Measurements from ENCODE around the gene GSTM4. TPM values are rescaled to one million over a fixed set of nuclear protein-coding genes. Genes with fewer than 3 reads are reported as not detected.

Gene GSTM4
- total and polyA plus RNA-seq, 9 of the 15 experiments (the other 6 are each of a cell fraction or from before 2014, with no cell fraction given) = 18.8 to 53.4 (median 38.8) TPM

- 0 out of 2 replicates have a peak, but pooled peaks have one; percentile 5 for TF ChIP-seq HDAC8 (tag; IDR thresholded peaks at IDR 0.05)
- peak; percentile 79; the same call in 1 of the 2 replicates for TF ChIP-seq THAP7 (CRISPR knock-in tag; IDR thresholded peaks at IDR 0.05)
- TF ChIP-seq EP400 (IDR thresholded peaks at IDR 0.05) = peak; percentile 99
- peak in 1 of 2 experiments; percentile 86; a peak in 2 of 4 replicates for TF ChIP-seq FOXA3 (CRISPR knock-in tag; conservative IDR thresholded peaks at IDR 0.05 in 1 of 2, IDR thresholded peaks at IDR 0.05 in 1 of 2)
- no peak for TF ChIP-seq ZBTB1 (CRISPR knock-in tag; IDR thresholded peaks at IDR 0.05; ENCODE audit: borderline replicate concordance, low read depth)
- no peak for TF ChIP-seq ZNF224 (CRISPR knock-in tag; IDR thresholded peaks at IDR 0.05)
- no peak for TF ChIP-seq SNRNP70 (optimal IDR thresholded peaks at IDR 0.05; ENCODE audit: low read depth, low read length)
- no peak for TF ChIP-seq ZNF311 (CRISPR knock-in tag; IDR thresholded peaks at IDR 0.05)
- TF ChIP-seq POLR2AphosphoS5 (IDR thresholded peaks at IDR 0.05; ENCODE audit: control insufficient read depth, insufficient read depth, low read depth, low read length) = peak; percentile 77
- peak; percentile 70 for TF ChIP-seq SAP30 (IDR thresholded peaks at IDR 0.05; ENCODE audit: borderline replicate concordance, insufficient read depth, low read depth, low read length, poor library complexity, severe bottlenecking)
- TF ChIP-seq ZBTB17 (CRISPR knock-in tag; IDR thresholded peaks at IDR 0.05) = 0 out of 2 replicates have a peak, but pooled peaks have one; percentile 31
- no peak for TF ChIP-seq ZNF274 (IDR thresholded peaks at IDR 0.05; ENCODE audit: borderline replicate concordance, low read depth, low read length)
- TF ChIP-seq POLR2AphosphoS2 (IDR thresholded peaks at IDR 0.05; ENCODE audit: low read length) = no peak
- no peak for TF ChIP-seq ZNF551 (CRISPR knock-in tag; IDR thresholded peaks at IDR 0.05)
- no peak for TF ChIP-seq EHMT2 (IDR thresholded peaks at IDR 0.05)
- TF ChIP-seq ZNF121 (CRISPR knock-in tag; conservative IDR thresholded peaks at IDR 0.05) = 0 out of 2 replicates have a peak, but pooled peaks have one; percentile 16
- peak; percentile 81 for TF ChIP-seq ELF1 (tag; IDR thresholded peaks at IDR 0.05)
- TF ChIP-seq KLF1 (tag; IDR thresholded peaks at IDR 0.05) = 0 out of 2 replicates have a peak, but pooled peaks have one; percentile 23
- no peak for TF ChIP-seq MCM3 (IDR thresholded peaks at IDR 0.05)
- TF ChIP-seq ZNF316 (IDR thresholded peaks at IDR 0.05) = no peak
- TF ChIP-seq SP2 (IDR thresholded peaks at IDR 0.05; ENCODE audit: extremely low read depth, low read depth, low read length, poor library complexity, severe bottlenecking) = no peak
- no peak for TF ChIP-seq GTF2E2 (tag; IDR thresholded peaks at IDR 0.05)
- no peak for TF ChIP-seq ELK1 (CRISPR knock-in tag; IDR thresholded peaks at IDR 0.05)
- no peak for TF ChIP-seq RB1 (IDR thresholded peaks at IDR 0.05; ENCODE audit: low read depth)
- TF ChIP-seq ADNP (tag; IDR thresholded peaks at IDR 0.05) = no peak
- peak; percentile 54 to 57; a peak in 3 of 4 replicates for TF ChIP-seq NRF1 (conservative IDR thresholded peaks at IDR 0.05 in 1 of 2, IDR thresholded peaks at IDR 0.05 in 1 of 2)
- TF ChIP-seq ZNF75A (CRISPR knock-in tag; IDR thresholded peaks at IDR 0.05) = no peak
- no peak for TF ChIP-seq ILF3 (IDR thresholded peaks at IDR 0.05; ENCODE audit: borderline replicate concordance)
- TF ChIP-seq MIER1 (IDR thresholded peaks at IDR 0.05; ENCODE audit: low read depth) = no peak
Measured at GRCh38 chr1:109619576-109620400, 36.1 kb upstream of the GSTM4 start, which contains the start of the genes AMPD2 and GNAT2 (continued).

Data from K562 (cell line).